ENCODE data around the gene MRPL14. TPM values are rescaled to one million over a fixed set of nuclear protein-coding genes. Genes with fewer than 3 reads are reported as not detected.

The MRPL14 gene
- total and polyA plus RNA-seq, 10 of the 15 experiments (the other 5 are each of a cell fraction or from before 2014, with no cell fraction given), result 80.5 to 294 (median 122) TPM

DNA sequence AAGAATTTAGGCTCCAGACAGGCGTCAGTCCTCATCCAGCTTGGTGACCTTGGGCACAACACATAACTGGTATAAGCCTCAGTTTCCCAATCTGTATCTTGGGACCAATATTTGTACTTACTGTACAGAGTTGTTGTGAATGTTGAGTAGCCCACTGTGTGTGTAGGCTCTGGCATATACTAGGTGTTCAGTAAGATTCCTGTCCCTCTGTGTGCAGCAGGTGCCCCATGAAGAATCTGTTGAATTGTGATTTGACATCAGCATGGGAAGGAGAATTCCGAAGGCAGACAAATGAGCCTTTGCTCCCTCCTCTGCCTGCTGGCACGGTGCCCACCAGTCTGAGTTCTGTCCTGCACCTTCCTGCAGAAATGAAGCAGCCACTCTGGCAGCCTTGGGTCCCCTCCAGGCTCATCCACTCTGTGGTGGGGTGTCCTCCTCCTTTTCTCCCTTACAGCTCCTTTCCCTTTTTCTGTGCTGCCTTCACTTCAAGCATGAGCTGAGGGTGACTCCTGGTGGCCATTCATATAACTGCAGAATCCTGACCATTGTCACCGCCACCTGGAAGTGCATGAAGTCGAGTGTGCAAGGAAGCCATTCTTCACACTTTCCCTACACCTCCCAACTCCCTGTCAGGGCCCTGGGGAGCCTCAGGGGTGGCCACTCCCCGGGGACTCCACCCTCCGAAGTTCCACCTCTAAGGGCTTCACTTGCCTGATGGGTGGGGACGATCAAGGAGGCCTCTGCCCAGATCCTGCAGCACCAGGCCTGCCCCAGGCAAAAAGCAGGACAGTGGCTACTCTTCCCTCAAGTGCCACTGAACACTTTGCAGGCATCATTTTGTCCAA lies 48.2 kb downstream of the MRPL14 start (continued):
- TF ChIP-seq RAD51 (IDR thresholded peaks at IDR 0.05) (no peak), POLR2AphosphoS2 (IDR thresholded peaks at IDR 0.05; ENCODE audit: low read depth, low read length) (no peak), PAX5 (IDR thresholded peaks at IDR 0.05; ENCODE audit: borderline replicate concordance, low read depth, low read length) (no peak), MXI1 (IDR thresholded peaks at IDR 0.05; ENCODE audit: low read depth, low read length) (peak; percentile 27; the same call in 1 of the 2 replicates), NFYA (IDR thresholded peaks at IDR 0.05; ENCODE audit: borderline replicate concordance, low read depth, low read length) (no peak), HCFC1 (IDR thresholded peaks at IDR 0.05; ENCODE audit: low read length) (no peak), ZBTB40 (IDR thresholded peaks at IDR 0.05; ENCODE audit: borderline replicate concordance) (no peak), ZBED1 (IDR thresholded peaks at IDR 0.05; ENCODE audit: borderline replicate concordance) (no peak), ATF3 (IDR thresholded peaks at IDR 0.05; ENCODE audit: borderline replicate concordance, extremely low read depth, low read depth, low read length) (no peak), GATAD2B (conservative IDR thresholded peaks at IDR 0.05; ENCODE audit: low read depth) (0 out of 2 replicates have a peak, but pooled peaks have one; percentile 27), DPF2 (IDR thresholded peaks at IDR 0.05) (no peak), HDAC2 (IDR thresholded peaks at IDR 0.05) (no peak), HDAC6 (IDR thresholded peaks at IDR 0.05; ENCODE audit: unreplicated experiment) (no peak), ZZZ3 (IDR thresholded peaks at IDR 0.05; ENCODE audit: control insufficient read depth, insufficient read length, low read depth) (no peak), REST (IDR thresholded peaks at IDR 0.05; ENCODE audit: low read depth, low read length) (no peak), MYB (IDR thresholded peaks at IDR 0.05; ENCODE audit: borderline replicate concordance, low read depth, low read length) (no peak), CHD2 (IDR thresholded peaks at IDR 0.05; ENCODE audit: borderline replicate concordance, low read depth, low read length) (no peak), BACH1 (IDR thresholded peaks at IDR 0.05; ENCODE audit: borderline replicate concordance) (no peak), ZNF622 (IDR thresholded peaks at IDR 0.05) (no peak), EZH2 (IDR thresholded peaks at IDR 0.05; ENCODE audit: borderline replicate concordance, control insufficient read depth, low read depth, low read length) (no peak)
- TF ChIP-seq, protein P1, sequence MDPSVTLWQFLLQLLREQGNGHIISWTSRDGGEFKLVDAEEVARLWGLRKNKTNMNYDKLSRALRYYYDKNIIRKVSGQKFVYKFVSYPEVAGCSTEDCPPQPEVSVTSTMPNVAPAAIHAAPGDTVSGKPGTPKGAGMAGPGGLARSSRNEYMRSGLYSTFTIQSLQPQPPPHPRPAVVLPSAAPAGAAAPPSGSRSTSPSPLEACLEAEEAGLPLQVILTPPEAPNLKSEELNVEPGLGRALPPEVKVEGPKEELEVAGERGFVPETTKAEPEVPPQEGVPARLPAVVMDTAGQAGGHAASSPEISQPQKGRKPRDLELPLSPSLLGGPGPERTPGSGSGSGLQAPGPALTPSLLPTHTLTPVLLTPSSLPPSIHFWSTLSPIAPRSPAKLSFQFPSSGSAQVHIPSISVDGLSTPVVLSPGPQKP (IDR thresholded peaks at IDR 0.05; ENCODE audit: low read depth, low read length), result no peak

All from GM12878 (cell line).